HFF-Myc (cell line): ENCODE measurements around the gene RORC.

ENCODE experiments used
- DNase-seq: peaks from one replicate; pipeline ENCODE4 v3.0.0-alpha.2; 2011; ENCODE audit warnings: low read depth; ENCODE audit errors: extremely low read depth
- H3K4me3 ChIP-seq: replicated peaks from 2 replicates; pipeline ENCODE4 v1.5.1; 2011; ENCODE audit warnings: low read depth, mild to moderate bottlenecking, control low read depth, low read length
- CTCF ChIP-seq: IDR thresholded peaks from 2 replicates; pipeline ENCODE4 v1.5.1; 2012; ENCODE audit warnings: mild to moderate bottlenecking, low read depth, low read length, control low read depth; ENCODE audit errors: missing control alignments

The RORC gene

DNA sequence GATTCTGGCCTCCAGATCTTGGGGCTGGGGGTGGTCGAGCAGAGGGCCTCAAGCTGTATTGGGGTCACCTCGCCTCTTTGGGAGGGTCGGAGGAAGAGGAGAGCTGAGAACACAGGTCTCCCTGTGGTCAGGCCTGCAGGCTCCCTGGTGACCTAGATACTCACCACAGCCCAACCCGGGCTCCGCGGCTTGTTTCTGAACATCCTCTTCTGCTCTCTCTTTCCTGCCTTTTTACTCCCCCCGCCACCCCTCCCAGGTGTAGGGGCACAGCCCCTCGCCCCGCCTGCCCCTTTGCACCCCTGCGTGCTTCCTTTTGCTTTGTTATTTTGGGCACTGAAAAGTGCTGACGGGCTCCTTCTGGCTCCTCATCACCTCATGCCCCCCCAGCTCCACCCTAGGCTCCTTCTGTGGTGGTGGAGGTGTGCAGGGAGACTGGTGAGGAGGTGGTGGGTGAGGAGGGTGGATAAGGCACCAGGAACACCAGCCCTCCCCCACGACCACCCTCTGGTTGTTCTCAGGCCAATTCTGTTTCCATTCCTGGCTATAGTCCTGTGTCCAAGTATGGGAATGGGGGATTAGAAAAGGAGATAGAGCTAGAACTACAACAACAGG lies 15.8 kb downstream of the RORC start:
- TF ChIP-seq CTCF, result no peak
- no peak for DNase-seq
- no peak overlapping the region for H3K4me3 ChIP-seq

- no peak overlapping the region for H3K4me3 ChIP-seq
- no peak for TF ChIP-seq CTCF
- DNase-seq, result no peak
Measured at GRCh38 chr1:151814971-151815545, 16.5 kb downstream of the RORC start.

DNA sequence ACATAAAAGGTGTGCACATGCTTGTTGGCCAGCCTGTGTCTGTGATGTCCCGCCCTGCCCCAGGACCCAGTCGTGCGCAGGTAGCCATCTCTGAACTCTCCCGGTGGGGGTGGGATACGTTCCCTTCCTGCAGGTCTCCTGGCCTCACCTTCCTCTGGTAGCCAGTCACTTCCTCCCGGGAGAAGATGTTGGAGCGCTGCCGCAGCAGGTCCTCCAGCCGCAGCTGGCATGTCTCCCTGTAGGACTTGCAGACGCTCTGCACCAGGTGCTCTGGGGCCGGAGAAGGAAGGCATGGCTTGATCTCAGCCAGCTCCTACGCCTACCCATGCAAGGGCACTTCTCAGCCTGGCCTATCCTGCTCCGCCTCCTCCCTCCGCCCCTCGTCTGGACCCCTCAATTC lies 17.2 kb downstream of the RORC start:
- no peak for TF ChIP-seq CTCF
- no peak overlapping the region for H3K4me3 ChIP-seq
- no peak for DNase-seq

DNA sequence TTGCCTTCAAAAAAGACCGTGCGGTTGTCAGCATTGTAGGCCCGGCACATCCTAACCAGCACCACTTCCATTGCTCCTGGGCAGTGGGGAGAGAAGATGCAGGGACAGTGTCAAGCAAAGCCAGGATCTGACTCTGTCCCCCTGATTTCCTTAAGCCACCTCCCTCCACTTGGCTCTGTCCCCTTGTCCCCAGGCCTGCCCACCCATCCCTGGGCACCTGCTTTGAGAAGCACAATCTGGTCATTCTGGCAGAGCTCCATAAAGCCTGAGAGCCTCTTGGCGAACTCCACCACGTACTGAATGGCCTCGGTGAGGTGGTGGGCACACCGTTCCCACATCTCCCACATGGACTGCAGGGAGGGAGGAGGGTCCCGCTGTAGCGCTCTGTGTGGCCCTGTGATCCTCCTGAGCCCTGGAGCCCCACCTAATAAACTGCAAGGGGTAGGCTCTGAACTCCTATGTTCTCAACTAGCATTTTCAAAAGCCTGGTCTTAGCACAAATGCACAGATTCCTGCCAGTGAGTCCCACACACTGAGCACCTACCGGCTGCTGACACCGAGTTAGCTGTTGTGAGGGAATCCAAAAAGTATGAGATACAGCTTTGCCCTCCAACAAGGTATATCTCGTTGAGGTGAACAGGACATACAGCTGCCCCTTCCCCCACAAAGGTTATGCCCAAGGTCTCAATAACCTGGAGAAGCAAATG lies 18.2 kb downstream of the RORC start:
- DNase-seq, result no peak
- H3K4me3 ChIP-seq, result no peak overlapping the region
- TF ChIP-seq CTCF, result no peak

DNA sequence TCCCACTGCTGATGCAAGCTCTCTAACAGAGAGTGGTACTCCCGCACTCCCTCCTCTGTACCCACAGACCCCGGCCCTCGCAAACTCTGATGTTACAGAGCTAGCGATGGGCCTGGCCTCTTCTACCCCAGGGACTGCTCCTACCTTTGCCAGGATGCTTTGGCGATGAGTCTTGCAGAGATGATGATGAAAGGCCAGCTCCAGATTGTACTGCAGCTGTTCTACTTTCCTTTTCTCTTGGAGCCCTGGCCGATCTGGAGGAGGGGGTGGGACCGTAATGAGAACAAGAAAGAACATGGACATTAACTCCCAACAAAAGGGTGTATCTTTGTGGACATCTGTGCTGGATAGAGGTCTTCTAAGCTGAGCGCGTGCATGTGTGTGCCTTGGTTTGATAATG lies 20.4 kb downstream of the RORC start:
- DNase-seq, result no peak
- TF ChIP-seq CTCF, result no peak
- H3K4me3 ChIP-seq, result no peak overlapping the region

- no peak for TF ChIP-seq CTCF
- no peak for DNase-seq
- no peak overlapping the region for H3K4me3 ChIP-seq
Measured at GRCh38 chr1:151809985-151810556, 21.5 kb downstream of the RORC start.
